BLaER1 (cell line): ENCODE data around the gene ATP5F1D.

ENCODE experiments used
- H3K27ac ChIP-seq: shearing (Covaris generic); formaldehyde crosslinking; 2 replicates; pipeline ENCODE4 v1.8.1; 2022
- H3K27me3 ChIP-seq: shearing (Covaris generic); formaldehyde crosslinking; 2 replicates; pipeline ENCODE4 v1.8.1; 2022
- H3K36me3 ChIP-seq: shearing (Covaris generic); formaldehyde crosslinking; 2 replicates; pipeline ENCODE4 v1.8.1; 2022
- H3K4me1 ChIP-seq: shearing (Covaris generic); formaldehyde crosslinking; 2 replicates; pipeline ENCODE4 v1.8.1; 2022
- H3K4me2 ChIP-seq: shearing (Covaris generic); formaldehyde crosslinking; 2 replicates; pipeline ENCODE4 v1.8.1; 2022
- H3K4me3 ChIP-seq: shearing (Covaris generic); formaldehyde crosslinking; 2 replicates; pipeline ENCODE4 v1.8.1; 2022
- H3K9ac ChIP-seq: shearing (Covaris generic); formaldehyde crosslinking; 2 replicates; pipeline ENCODE4 v1.8.1; 2022
- H3K9me3 ChIP-seq: shearing (Covaris generic); formaldehyde crosslinking; 2 replicates; pipeline ENCODE4 v1.8.1; 2022
- H4K20me1 ChIP-seq: shearing (Covaris generic); formaldehyde crosslinking; 2 replicates; pipeline ENCODE4 v1.8.1; 2022
- Cebpa-rat ChIP-seq: shearing (Covaris generic); IDR thresholded peaks from 2 replicates; pipeline ENCODE4 v1.8.1; 2022

The ATP5F1D gene

GRCh38 chr19:1274852-1275259 is 33.3 kb downstream of the ATP5F1D start:
- Histone ChIP-seq H3K9me3 (no peaks in the 10 kb centered on the region), H3K4me2 (peak overlapping the region; percentile 99), H3K9ac (peak overlapping the region; percentile 95), H3K4me1 (peaks cover 74% of the 10 kb centered on the region), H3K27me3 (no peaks in the 10 kb centered on the region), H3K36me3 (peaks cover 76% of the 10 kb centered on the region), H3K27ac (peak overlapping the region; percentile 99), H4K20me1 (peaks cover 80% of the 10 kb centered on the region), H3K4me3 (peak overlapping the region; percentile 80)
- TF ChIP-seq Cebpa-rat: no peak

GRCh38 chr19:1275260-1275975 is 33.9 kb downstream of the ATP5F1D start, which contains the start of gene FAM174C:
FAM174C (plus strand) TSS chr19:1275530; CDS start chr19:1275550, 20 bp downstream.
- H3K27ac ChIP-seq: peak within 1 kb of the TSS; percentile 99
- peaks cover 75% of the 10 kb centered on the region for H3K36me3 ChIP-seq
- H3K9me3 ChIP-seq: no peaks in the 10 kb centered on the region
- H3K9ac ChIP-seq: peak within 1 kb of the TSS; percentile 95
- peak within 1 kb of the TSS; percentile 100 for H3K4me2 ChIP-seq
- no peak for TF ChIP-seq Cebpa-rat
- H4K20me1 ChIP-seq: peaks cover 80% of the 10 kb centered on the region
- peak within 1 kb of the TSS; percentile 80 for H3K4me3 ChIP-seq
- H3K27me3 ChIP-seq: no peaks in the 10 kb centered on the region
- peaks cover 71% of the 10 kb centered on the region for H3K4me1 ChIP-seq

GRCh38 chr19:1275976-1276627 is 34.6 kb downstream of the ATP5F1D start:
- peak overlapping the region; percentile 100 for H3K4me2 ChIP-seq
- H3K9me3 ChIP-seq: no peaks in the 10 kb centered on the region
- H3K9ac ChIP-seq: peak overlapping the region; percentile 95
- TF ChIP-seq Cebpa-rat: no peak
- peaks cover 68% of the 10 kb centered on the region for H3K36me3 ChIP-seq
- H3K4me1 ChIP-seq: peaks cover 64% of the 10 kb centered on the region
- H3K4me3 ChIP-seq: peak overlapping the region; percentile 80
- H3K27me3 ChIP-seq: no peaks in the 10 kb centered on the region
- peaks cover 74% of the 10 kb centered on the region for H4K20me1 ChIP-seq
- H3K27ac ChIP-seq: peak overlapping the region; percentile 99

GRCh38 chr19:1276628-1277022 is 35.1 kb downstream of the ATP5F1D start:
- H3K4me3 ChIP-seq: peak overlapping the region; percentile 80
- no peaks in the 10 kb centered on the region for H3K27me3 ChIP-seq
- H3K4me2 ChIP-seq: peak overlapping the region; percentile 100
- no peak for TF ChIP-seq Cebpa-rat
- H3K27ac ChIP-seq: peak overlapping the region; percentile 99
- H3K9ac ChIP-seq: peak overlapping the region; percentile 95
- H3K4me1 ChIP-seq: peaks cover 59% of the 10 kb centered on the region
- peaks cover 63% of the 10 kb centered on the region for H3K36me3 ChIP-seq
- no peaks in the 10 kb centered on the region for H3K9me3 ChIP-seq
- H4K20me1 ChIP-seq: peaks cover 69% of the 10 kb centered on the region

GRCh38 chr19:1277061-1277460 is 35.5 kb downstream of the ATP5F1D start:
- Histone ChIP-seq H3K4me2 (peak overlapping the region; percentile 100), H4K20me1 (peaks cover 65% of the 10 kb centered on the region), H3K9ac (peak overlapping the region; percentile 95), H3K27me3 (no peaks in the 10 kb centered on the region), H3K9me3 (no peaks in the 10 kb centered on the region), H3K36me3 (peaks cover 58% of the 10 kb centered on the region), H3K4me1 (peaks cover 55% of the 10 kb centered on the region), H3K4me3 (peak overlapping the region; percentile 80; the same call in 1 of the 2 replicates), H3K27ac (peak overlapping the region; percentile 99)
- TF ChIP-seq Cebpa-rat: no peak

- Histone ChIP-seq H3K36me3 (peaks cover 48% of the 10 kb centered on the region), H3K4me1 (peaks cover 45% of the 10 kb centered on the region), H3K27ac (no peak overlapping the region), H3K4me2 (no peak overlapping the region), H3K4me3 (no peak overlapping the region), H3K9me3 (no peaks in the 10 kb centered on the region), H3K27me3 (peaks cover 5% of the 10 kb centered on the region), H4K20me1 (peaks cover 55% of the 10 kb centered on the region), H3K9ac (no peak overlapping the region)
- TF ChIP-seq Cebpa-rat: no peak
Observed at GRCh38 chr19:1278074-1278473, 36.5 kb downstream of the ATP5F1D start.

- TF ChIP-seq Cebpa-rat: no peak
- no peaks in the 10 kb centered on the region for H3K9me3 ChIP-seq
- no peak overlapping the region for H3K27ac ChIP-seq
- peaks cover 47% of the 10 kb centered on the region for H4K20me1 ChIP-seq
- H3K4me3 ChIP-seq: no peak overlapping the region
- H3K27me3 ChIP-seq: peaks cover 14% of the 10 kb centered on the region
- no peak overlapping the region for H3K4me2 ChIP-seq
- H3K36me3 ChIP-seq: peaks cover 39% of the 10 kb centered on the region
- peaks cover 37% of the 10 kb centered on the region for H3K4me1 ChIP-seq
- no peak overlapping the region for H3K9ac ChIP-seq
Observed at GRCh38 chr19:1278713-1279660, 37.4 kb downstream of the ATP5F1D start.

GRCh38 chr19:1279782-1280341 is 38.3 kb downstream of the ATP5F1D start:
- H3K4me3 ChIP-seq: no peak overlapping the region
- no peak overlapping the region for H3K9ac ChIP-seq
- H3K27ac ChIP-seq: no peak overlapping the region
- H3K27me3 ChIP-seq: peaks cover 23% of the 10 kb centered on the region
- H3K9me3 ChIP-seq: no peaks in the 10 kb centered on the region
- H3K4me2 ChIP-seq: no peak overlapping the region
- H3K4me1 ChIP-seq: peaks cover 28% of the 10 kb centered on the region
- no peak for TF ChIP-seq Cebpa-rat
- H3K36me3 ChIP-seq: peaks cover 30% of the 10 kb centered on the region
- peaks cover 47% of the 10 kb centered on the region for H4K20me1 ChIP-seq
